Stimulated activated CD8-positive, alpha-beta memory T cell treated with anti-CD3 and anti-CD28 coated beads, Interleukin-12 subunit alpha, Interleukin-12 subunit beta, amount 100 ng/mL, for 4 hours (primary cell): ENCODE data around the gene LRRC56.
A peak's percentile ranks its signal among the peaks of the same experiment; 100 is the strongest.

Experiments used
- DNase-seq: peaks from one replicate; pipeline ENCODE4 v3.0.0-alpha.2; 2020; ENCODE audit warnings: low read depth

LRRC56 gene

DNA sequence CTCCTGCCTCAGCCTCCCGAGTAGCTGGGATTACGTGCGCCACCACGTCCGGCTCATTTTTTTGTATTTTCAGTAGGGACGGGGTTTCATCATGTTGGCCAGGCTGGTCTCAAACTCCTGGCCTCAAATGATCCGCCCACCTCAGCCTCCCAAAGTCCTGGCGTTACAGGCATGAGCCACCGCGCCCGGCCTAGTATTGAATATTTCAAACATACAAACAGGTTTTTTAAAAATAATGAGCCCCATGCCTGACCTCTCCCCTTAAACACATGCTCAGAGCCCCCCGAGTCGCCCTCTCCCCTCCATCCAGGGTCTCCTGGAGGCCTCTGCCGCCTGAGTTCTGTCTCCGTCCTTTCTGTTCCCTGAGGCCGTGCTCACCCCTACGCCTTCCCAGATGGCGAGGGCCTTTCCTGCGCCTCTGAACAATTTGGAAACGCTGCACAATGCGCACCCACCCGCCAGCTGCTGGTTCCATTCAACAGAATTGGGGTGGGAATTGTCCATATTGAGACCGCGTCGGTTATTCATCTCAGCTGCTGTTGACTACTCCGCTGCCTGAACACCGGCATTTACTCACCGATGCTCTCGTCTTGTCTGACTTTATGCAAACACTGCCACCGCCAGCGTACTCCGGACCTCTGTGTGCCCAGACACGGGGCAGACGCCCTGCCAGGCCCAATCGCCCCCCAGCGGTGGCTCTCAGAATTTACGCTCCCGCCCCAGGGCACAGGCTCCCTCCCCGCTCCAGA, 16.7 kb upstream of the LRRC56 start:
- DNase-seq, result no peak

DNA sequence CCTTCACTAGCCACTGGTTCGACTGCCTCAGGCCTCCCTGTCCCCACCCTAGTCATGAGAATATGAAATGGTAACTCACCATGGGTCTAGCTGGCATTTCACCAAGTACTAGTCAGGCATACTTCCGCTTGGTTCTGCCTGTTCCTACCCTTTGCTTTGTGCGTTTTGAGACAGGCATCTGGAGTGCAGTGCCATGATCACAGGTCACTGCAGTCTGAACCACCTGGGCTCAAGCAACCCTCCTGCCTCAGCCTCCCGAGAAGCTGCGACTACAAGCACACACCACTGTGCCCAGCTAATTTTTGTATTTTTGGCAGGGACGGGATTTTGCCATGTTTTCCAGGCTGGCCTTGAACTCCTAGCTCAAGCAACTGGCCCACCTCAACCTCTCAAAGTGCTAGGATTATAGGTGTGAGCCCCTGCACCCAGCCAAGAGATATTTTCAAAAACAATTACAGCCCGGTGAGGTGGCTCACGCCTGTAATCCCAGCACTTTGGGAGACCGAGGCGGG, 16.1 kb upstream of the LRRC56 start:
- no peak for DNase-seq

DNA sequence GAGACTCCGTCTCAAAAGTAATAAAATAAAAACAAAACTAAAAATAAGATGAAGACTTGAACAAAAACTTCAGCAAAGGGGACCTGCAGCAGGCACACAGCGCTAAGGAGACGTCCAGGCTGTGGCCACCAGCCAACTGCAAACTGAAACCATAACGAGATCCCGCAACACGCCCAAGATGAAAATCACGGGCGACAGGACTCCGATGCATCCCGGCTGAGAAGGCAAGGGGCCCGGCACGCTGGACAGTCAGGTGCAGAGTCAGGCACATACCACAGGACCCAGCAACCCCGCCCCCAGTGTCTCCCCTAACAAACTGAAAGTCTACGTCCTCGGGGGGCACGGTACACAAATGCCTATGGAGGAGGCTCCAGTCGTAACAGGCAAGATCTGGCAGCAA, 11.1 kb upstream of the LRRC56 start:
- no peak for DNase-seq

DNA sequence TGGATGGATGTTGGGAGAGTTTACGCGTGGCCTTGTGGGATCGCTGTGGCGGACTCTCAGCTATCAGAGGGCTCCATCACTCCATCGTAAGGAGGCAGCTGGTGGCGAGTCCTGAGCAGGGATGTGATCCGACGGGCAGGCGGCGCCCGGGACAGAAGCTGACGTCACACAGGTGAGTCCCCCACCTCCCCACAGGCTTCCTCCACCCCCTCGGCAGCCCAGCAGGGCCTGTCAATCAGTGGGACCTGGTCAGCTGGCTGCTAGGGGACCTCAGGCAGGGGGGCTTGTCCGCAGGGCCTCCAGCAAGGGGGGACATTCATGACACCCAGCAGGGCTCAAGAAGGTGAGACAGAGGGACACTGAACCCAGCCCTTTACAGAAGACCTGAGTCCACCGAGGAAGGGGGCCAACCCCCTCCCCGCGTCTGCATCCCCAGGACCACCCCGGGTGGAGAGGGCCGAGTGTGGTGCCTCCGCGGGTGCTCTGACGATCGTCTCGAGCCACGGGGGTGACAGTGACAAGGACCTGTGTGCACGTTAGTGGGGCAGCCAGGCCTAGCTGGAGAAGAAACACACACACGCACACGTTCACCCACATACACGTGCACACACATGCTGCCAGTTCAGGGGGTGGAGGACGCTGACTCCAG, 9.0 kb upstream of the LRRC56 start:
- no peak for DNase-seq

DNA sequence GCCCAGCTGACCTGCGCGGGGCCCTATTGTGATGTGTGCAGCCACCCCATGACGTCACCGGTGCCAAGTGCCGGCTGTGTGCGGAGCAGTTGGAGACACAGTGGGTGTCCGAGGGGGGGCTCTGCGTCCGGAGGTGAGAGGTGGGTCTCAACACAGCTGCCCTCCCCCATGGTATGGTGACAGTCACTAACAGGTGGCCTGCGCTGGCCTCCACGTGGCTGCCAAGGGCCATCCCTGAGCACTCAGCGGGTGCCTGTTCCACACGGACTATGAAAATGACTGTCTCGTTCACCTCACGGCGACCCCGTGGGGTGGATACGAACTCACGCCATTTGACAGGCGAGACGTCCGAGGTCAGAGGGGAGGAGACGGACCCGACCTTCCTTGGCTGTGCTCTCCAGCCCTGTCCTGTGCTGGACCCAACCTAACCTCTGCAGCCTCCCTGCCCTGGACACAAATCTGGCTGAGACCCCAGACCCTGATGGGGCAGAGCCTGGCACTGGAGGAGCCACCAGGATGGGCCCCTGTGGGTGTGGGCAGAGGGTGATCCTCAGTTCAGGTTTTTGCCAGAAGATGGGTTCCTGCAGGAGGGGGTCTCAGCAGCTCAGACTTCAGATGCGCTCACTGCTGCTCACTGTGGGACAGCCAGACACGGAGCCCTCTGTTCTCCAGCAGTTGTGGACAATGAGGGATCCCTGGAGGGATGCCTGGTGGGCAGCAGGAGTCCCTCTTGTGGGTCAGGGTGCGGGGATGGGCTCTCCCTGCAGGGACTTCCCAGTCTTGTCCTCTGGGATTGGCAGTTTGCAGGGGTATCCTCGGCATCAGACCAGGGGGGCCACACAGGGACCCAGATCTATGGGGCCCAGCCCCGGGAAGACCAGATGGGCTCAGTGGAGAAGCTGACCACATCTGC, 8.3 kb upstream of the LRRC56 start:
- no peak for DNase-seq

DNA sequence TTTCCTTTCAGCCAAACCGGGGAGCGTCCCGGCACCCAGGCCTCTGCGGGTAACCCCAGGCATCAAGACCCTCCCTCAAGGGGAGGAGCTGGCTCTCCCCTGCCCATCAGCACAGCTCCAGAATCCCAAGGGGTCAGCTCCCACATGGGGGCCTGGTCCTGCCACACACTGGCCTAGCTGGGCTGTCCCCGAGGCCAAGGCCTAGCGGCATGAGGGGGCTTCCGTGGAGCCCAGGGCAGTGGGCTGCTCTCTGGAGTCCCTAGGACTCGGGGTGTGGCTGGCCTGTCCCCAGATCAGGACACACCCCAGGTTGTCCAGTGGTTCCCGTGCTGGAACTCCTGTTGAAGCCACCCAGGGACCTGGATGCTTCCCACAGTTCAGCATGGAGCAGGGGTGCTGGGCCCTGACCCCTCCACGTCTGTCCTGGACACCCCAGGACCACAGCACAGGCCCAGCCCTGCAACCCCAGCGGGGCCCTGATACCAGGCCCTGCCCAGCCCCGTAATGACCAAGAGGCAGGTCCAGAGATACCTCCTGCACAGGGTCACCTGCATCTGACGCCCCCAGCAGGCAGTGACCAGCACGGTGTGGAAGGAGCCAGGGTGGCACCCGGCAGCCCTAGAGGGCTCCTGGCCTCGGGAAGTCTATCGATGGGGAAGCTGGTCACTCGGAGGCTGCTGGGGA, 7.5 kb upstream of the LRRC56 start:
- no peak for DNase-seq

DNA sequence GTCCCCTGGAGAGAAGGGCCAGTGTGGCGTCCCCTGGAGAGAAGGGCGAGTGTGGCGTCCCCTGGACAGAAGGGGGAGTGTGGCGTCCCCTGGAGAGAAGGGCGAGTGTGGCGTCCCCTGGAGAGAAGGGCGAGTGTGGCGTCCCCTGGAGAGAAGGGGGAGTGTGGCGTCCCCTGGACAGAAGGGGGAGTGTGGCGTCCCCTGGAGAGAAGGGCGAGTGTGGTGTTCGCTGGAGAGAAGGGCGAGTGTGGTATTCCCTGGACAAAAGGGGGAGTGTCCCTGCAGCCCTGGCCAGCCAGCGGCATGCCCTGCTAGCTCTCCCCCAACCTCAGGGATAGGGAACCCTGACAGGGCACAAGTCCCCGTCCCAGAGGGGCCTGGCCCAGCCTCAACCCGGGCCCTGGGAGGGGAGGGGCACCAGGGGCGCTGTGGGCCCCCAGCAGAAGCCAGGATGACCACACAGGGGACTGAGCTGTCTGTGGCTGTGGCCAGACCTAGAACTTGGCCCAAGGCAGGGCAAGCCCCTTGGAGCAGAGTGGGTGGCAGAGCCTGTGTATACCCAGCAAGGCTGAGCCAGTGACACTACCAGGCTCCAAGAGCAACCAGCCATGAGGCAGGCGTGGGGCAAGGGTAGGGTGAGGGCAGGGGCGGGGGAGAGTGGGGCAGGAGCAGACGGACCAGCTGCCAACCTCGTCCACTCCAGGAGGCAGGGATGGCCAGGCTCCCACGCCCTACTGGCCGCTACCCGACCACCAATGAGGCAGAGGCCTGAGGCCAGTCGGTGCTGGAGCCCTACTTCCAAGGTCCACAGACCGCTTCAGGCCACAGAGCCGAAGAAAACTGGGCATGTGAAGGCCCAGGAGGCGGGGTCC, 6.1 kb upstream of the LRRC56 start:
- no peak for DNase-seq

DNA sequence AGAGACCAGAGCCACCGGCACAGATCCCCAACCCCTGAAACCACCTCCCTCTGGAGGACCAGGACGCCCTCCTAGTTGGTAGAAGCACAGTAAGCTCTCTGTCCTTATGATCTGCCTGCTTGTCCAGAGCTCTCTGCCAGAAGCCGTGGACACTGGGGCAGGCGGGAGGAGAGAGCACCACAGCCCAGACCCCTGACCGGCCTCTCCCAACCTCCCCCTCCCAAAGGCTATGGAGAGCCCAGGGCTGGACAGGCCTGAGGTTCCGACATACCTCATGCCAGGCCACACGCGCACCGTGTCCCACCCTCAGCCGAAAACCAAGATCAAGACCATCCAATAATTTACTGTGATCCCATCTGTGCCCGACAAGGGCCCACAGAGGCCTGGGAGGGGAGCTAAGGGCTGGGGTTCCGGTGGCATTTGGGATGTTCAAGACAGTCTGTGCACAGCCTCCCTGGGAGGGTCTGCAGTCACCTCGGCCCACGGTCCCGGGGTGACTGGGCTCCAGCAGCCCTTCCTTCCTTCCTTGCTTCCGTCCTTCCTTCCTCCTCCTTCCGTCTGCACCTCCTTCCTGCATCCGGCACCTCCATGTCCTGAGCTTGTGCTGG, 5.3 kb upstream of the LRRC56 start:
- DNase-seq, result no peak

DNA sequence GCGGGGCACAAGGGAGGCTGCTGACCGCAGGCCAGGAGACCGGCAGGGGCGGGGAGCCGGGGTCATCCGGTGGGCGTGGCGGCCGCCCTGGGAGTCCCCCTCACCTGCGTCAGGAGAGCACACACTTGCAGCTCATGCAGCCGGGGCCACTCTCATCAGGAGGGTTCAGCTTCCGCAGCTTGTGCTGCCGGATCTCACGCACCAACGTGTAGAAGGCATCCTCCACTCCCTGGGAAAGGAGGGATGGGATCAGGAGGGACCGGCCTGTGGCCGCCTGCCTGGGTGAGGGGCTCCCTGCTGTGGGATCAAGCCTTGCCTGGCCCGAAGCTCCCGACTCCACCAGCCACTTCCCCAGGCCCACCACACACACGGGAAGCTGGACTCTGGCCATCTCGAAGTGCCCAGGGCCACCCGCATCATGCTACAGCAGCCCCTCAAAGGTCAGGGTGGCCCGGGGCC, 4.8 kb upstream of the LRRC56 start:
- no peak for DNase-seq

DNA sequence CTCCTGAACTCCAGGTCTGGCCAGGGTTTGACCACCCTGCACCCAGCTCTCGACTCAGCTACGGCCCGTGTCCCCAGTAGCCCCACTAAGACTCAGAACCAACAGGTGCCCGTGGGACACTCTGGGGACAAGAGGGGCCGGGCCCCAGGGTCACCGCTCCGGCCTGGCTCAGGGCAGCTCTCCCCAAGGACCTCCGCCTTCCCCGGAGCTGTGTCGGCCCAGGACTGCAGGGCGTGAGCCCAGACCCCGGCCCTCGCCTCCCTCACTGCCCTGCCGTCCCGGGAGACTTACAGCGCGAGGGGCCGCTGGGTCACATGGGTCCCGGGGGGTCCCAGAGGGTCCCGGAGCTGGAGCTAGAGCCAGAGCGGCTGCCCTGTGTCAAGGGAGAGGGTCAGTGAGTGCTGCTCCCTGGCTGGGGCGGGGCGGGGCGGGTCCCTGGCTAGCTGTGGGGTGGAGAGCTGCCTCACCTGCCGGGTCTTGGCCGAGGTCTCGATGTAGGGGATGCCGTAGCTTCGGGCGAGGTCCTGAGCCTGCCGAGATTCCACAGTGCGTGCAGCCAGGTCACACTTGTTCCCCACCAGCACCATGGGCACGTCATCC, 4.2 kb upstream of the LRRC56 start:
- no peak for DNase-seq

DNA sequence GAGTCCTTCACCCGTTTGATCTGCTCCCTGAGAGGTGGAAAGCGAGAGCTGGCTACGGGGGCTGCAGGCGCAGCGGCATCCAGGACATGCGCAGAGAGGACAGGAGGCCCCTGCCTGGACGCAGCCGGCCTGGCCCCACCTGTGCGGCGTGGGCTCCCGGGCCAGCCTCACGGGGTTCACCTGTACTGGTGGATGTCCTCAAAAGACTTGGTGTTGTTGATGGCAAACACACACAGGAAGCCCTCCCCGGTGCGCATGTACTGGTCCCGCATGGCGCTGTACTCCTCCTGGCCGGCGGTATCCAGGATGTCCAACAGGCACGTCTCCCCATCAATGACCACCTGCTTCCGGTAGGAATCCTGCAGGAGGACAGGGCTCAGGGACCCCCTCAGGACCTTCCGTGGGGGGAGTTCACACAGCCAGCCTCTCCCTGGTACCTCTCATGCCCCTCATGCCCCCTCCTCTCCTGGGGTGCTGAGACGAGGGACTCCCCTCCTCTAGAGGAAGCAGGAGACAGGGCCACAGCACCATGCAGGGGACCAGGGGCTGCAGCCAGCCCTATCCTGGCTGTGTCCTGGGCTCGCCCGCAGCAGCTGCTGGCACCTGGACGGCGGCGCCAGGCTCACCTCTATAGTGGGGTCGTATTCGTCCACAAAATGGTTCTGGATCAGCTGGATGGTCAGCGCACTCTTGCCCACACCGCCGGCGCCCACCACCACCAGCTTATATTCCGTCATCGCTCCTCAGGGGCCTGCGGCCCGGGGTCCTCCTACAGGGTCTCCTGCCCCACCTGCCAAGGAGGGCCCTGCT, 3.5 kb upstream of the LRRC56 start:
- DNase-seq, result no peak

DNA sequence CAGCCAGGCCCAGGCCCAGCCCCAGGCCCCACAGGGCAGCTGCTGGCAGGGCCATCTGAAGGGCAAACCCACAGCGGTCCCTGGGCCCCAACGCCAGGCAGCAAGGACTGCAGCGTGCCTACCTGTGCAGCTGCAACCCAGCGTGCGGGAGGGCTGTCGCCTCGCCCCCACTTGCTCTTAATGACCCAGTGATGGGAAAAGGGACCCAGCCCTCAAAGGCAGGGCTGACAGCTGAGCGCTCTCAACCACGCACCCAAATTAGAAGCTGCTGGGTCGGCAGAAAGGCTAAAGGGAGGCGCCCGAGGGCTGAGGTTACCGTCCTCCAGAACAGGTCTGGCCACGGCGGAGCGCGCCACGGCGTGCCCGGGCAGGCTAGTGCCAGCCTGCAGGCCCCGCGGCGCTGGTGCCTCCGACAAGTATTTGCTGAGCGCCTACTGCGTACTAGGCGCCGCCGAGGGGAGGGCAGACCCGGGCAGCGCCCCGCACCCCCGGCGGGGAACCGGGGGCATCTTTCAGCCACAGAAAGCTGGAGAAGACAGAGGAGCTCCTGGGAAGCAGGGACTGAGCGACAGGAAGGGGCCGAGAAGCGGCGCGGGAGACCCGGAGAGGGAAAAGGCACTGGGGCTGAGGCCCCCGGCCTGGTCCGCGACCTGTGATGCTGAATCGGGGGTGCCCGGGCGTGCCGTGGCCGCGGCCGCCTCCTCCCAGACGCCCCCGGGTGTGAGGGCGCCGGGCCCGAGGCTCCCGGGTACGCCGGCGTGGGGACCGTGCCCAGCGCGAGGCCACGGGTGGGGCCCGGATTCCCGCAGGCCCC, 2.7 kb upstream of the LRRC56 start:
- no peak for DNase-seq

DNA sequence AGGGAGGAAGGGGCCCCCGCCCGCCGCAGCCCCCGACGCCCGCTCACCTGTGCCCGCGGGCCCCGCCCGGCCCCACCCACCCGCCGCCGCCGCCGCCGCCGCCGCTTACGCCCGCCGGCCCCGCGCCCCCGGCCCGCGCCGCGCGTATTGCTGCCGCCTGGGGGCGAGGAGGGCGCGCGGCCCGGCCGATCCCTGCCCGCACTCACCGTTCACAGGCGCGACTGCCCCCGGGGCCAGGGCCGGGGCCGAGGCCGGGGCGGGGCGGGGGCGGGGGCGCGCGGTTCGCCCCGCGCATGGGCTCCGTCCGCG, 2.2 kb upstream of the LRRC56 start:
- no peak for DNase-seq

DNA sequence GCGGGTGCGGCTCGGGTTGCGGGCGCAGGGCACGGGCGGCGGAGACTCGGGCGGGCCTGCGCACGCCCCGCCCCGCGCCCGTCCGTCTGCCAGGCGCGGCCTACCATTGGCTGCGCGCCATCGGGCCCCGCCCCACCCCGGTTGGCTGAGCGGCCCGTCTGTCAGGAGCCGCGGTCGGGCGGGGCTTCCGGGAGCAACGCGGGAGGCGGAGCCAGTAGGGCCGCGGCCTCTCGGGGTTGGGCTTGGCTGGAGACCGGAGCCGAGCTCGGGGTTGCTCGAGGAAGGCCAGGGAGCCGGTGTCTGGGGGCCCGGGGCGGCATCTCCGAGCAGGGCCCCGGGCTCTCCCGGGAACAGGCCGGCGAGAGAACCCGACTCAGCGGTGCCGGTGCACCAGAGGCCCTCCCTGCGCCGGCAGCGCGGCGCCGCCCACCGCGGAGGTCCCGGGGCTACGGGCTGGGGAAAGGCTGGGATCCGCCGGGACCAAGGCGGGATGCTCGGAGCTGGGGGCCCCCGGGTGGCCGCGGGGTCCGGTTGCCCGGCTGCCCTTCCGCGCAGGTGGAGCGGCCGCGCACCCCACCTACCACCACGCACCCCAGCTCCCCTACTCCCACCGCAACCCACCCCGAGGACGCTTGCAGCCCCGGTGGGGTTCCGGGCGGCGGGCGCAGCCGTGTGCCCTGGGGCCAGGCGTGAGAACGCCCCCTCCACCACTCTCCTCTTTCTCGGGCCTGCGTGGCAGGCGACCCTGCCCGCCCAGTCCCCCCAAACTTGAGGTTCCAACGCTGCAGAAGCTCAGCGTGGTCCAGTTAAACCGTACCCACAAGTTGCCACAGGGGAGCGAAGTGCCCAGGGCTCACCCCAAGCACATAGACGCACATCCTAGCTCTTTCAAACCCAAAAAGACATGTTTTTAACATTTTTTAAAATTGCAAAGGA, 1.5 kb upstream of the LRRC56 start, which contains the start of gene HRAS:
HRAS (minus strand) TSS at position 58 of the 936 bp plus-strand sequence.
- DNase-seq, result peak; percentile 92

DNA sequence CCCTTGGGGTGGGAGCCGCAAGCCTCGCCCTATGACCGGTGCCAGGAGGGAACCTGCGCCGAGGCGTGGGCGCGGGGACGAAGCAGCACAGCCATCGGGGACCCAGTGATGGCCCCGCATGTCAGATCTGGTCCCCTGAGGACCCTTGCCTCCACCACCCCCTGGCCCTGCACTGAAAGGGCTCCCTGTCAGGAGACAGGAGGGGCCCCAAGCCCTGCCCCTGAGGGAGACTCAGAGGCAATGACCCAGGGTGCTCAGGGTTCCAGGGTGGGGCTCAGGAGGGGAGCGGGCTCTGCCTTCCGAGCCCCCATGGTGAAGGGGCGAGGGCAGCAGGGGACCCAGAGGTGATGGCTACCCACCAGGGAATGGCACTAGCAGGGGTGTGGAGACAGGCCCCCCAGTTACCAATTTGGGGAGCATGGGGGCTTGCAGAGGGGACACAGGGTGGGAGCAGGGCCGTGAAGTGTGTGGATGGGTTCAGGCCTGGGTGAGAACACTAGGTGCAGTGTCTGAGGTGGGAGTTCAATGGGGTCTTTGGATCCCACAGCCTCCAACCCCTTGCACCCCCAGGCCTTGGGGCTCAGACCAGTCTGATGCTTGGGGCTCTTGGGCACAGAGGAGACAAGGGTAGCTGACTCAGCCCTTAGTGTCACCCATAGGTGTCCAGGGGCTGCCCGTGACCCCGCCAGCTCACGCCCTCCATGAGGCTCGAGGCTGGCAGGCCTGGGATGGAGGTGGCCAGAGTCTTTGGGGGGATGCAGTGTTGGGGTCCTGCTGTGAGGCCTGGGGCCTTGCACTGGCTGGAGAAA, 499 bp downstream of the LRRC56 start:
- no peak for DNase-seq

DNA sequence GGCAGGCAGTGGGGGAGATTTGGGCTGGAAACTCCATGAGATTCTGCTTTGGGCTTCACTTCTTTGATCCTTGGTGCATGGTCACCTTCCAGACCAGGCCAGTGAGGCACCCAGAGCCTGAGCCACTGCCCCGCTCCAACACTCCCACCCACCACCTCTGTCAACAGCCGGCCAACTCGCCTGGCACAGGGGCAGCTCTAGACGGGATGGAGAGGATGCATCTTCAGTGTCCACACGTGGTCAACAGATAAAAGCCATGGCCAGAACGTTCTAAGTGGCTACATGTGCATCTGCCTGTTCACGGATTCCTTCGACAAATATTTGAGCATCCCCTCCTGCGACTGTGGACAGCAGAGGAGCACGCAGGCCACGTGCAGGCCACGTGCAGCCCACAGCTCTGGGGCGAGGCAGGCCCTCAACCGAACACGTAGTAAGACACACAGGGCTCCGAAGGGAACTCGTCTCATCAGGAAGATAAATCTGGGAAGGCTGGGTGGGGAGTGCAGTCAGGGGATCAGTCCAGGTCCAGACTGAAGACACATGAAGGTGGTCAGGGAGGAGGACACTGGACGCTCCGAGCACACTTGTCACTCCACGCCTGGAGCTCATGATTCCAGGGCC, 1.2 kb downstream of the LRRC56 start:
- no peak for DNase-seq
